Measurements from ENCODE around the gene TULP3.

- TF ChIP-seq CTCF (IDR thresholded peaks at IDR 0.05) (no peak), POLR2A (IDR thresholded peaks at IDR 0.05) (no peak)
Observed at GRCh38 chr12:2984698-2985097, 94.0 kb downstream of the TULP3 start.
